DND-41 (cell line): ENCODE data around the gene APOL6.

ENCODE experiments used
- ATAC-seq: fragments of 200-7000 bp; cut with Tn5 transposase; 3 replicates; pipeline ENCODE4 v1.9.1; 2021; ENCODE audit warnings: low read depth; ENCODE audit not compliant: insufficient read depth
- DNase-seq: peaks from one replicate; pipeline ENCODE4 v3.0.0-alpha.2; 2020
- H2AFZ ChIP-seq: 2 replicates; pipeline ENCODE4 v1.6.0; 2012; ENCODE audit warnings: low read depth, low read length
- H3K27ac ChIP-seq: 2 replicates; pipeline ENCODE4 v1.5.1; 2012; ENCODE audit warnings: low read length, inconsistent platforms
- H3K27me3 ChIP-seq: fragments of 200-600 bp; sonication (generic); 2 replicates; pipeline ENCODE4 v1.6.0; 2012; ENCODE audit warnings: low read length, mild to moderate bottlenecking, inconsistent platforms; ENCODE audit not compliant: insufficient read depth, poor library complexity
- H3K36me3 ChIP-seq: 2 replicates; pipeline ENCODE4 v1.5.1; 2012; ENCODE audit warnings: low read length, inconsistent platforms; ENCODE audit not compliant: insufficient read depth
- H3K4me1 ChIP-seq: 2 replicates; pipeline ENCODE4 v1.5.1; 2012; ENCODE audit warnings: mild to moderate bottlenecking, low read length; ENCODE audit not compliant: insufficient read depth
- H3K4me2 ChIP-seq: 2 replicates; pipeline ENCODE4 v1.6.0; 2012; ENCODE audit warnings: mild to moderate bottlenecking, moderate library complexity, low read length, inconsistent platforms; ENCODE audit not compliant: insufficient read depth
- H3K4me3 ChIP-seq, 2 experiments: fragments of 200-600 bp in 1 of 2; shearing (Covaris generic) in 1 of 2; 2 replicates each; pipeline ENCODE4 v1.5.1; 2012 to 2016; ENCODE audit warnings: inconsistent platforms in 2 of 2, low read length in 2 of 2, mild to moderate bottlenecking in 2 of 2, low read depth in 1 of 2, moderate library complexity in 1 of 2
- H3K79me2 ChIP-seq: 2 replicates; pipeline ENCODE4 v1.6.0; 2012; ENCODE audit warnings: low read length, inconsistent platforms; ENCODE audit not compliant: insufficient read depth
- H3K9ac ChIP-seq: 2 replicates; pipeline ENCODE4 v1.6.0; 2012; ENCODE audit warnings: low read depth, mild to moderate bottlenecking, inconsistent platforms, low read length, moderate library complexity
- H3K9me3 ChIP-seq: 2 replicates; pipeline ENCODE4 v1.5.1; 2012; ENCODE audit warnings: low read length, moderate library complexity, mild to moderate bottlenecking, inconsistent platforms; ENCODE audit not compliant: insufficient read depth, severe bottlenecking
- H4K20me1 ChIP-seq: 2 replicates; pipeline ENCODE4 v1.6.0; 2012; ENCODE audit warnings: low read length; ENCODE audit not compliant: insufficient read depth
- CTCF ChIP-seq: IDR thresholded peaks from 2 replicates; pipeline ENCODE4 v1.5.1; 2012; ENCODE audit warnings: borderline replicate concordance, low read length, moderate library complexity, mild to moderate bottlenecking; ENCODE audit not compliant: poor library complexity, severe bottlenecking; ENCODE audit errors: extremely low read depth
- EZH2 ChIP-seq: IDR thresholded peaks from 3 replicates; pipeline ENCODE4 v1.6.1; 2012; ENCODE audit warnings: borderline replicate concordance, low read depth, mild to moderate bottlenecking, moderate library complexity, low read length, inconsistent platforms; ENCODE audit not compliant: severe bottlenecking

Gene APOL6

GRCh38 chr22:35708453-35708852 is 60.2 kb downstream of the APOL6 start:
- Histone ChIP-seq H3K36me3 (no peaks in the 10 kb centered on the region), H3K79me2 (no peaks in the 10 kb centered on the region)

GRCh38 chr22:35708917-35709316 is 60.7 kb downstream of the APOL6 start:
- no peaks in the 10 kb centered on the region for H3K36me3 ChIP-seq
- ATAC-seq, result no peak
- no peak for DNase-seq
- H4K20me1 ChIP-seq, result no peaks in the 10 kb centered on the region
- no peaks in the 10 kb centered on the region for H3K4me1 ChIP-seq
- no peak overlapping the region for H3K27ac ChIP-seq
- no peak overlapping the region for H3K4me3 ChIP-seq
- H3K9ac ChIP-seq, result no peak overlapping the region
- TF ChIP-seq CTCF (no peak), EZH2 (no peak)
- no peak overlapping the region for H3K4me2 ChIP-seq
- no peaks in the 10 kb centered on the region for H3K9me3 ChIP-seq
- no peaks in the 10 kb centered on the region for H3K79me2 ChIP-seq
- H2AFZ ChIP-seq, result no peak overlapping the region
- H3K27me3 ChIP-seq, result no peaks in the 10 kb centered on the region

More at GRCh38 chr22:35708453-35708852, 60.2 kb downstream of the APOL6 start:
- Histone ChIP-seq H2AFZ (no peak overlapping the region), H3K27me3 (no peaks in the 10 kb centered on the region), H3K4me3 (no peak overlapping the region), H3K4me2 (no peak overlapping the region), H3K27ac (no peak overlapping the region), H3K9ac (no peak overlapping the region), H4K20me1 (no peaks in the 10 kb centered on the region), H3K9me3 (no peaks in the 10 kb centered on the region), H3K4me1 (no peaks in the 10 kb centered on the region)
- no peak for TF ChIP-seq CTCF
- TF ChIP-seq EZH2, result no peak
- no peak for ATAC-seq
- no peak for DNase-seq

- ATAC-seq, result no peak
These were observed 63.1 kb downstream of the APOL6 start for GRCh38 chr22:35711336-35711735.

More at GRCh38 chr22:35711336-35711735, 63.1 kb downstream of the APOL6 start:
- TF ChIP-seq CTCF (no peak), EZH2 (no peak)
- Histone ChIP-seq H3K27me3 (no peaks in the 10 kb centered on the region), H3K9me3 (no peaks in the 10 kb centered on the region), H4K20me1 (no peaks in the 10 kb centered on the region), H3K36me3 (no peaks in the 10 kb centered on the region), H3K27ac (no peak overlapping the region), H3K4me1 (no peaks in the 10 kb centered on the region), H3K4me3 (no peak overlapping the region), H3K79me2 (no peaks in the 10 kb centered on the region), H3K9ac (no peak overlapping the region), H3K4me2 (no peak overlapping the region), H2AFZ (no peak overlapping the region)
- DNase-seq, result no peak
